AG08395 (cell line): ENCODE measurements around the gene LAMA3.

ENCODE experiments used
- DNase-seq: peaks from one replicate; pipeline ENCODE4 v3.0.0; 2012; ENCODE audit warnings: mixed read lengths, low spot score

LAMA3 gene

GRCh38 chr18:23849141-23849540 is 159.9 kb downstream of the LAMA3 start:
- no peak for DNase-seq

GRCh38 chr18:23850215-23850614 is 161.0 kb downstream of the LAMA3 start:
- DNase-seq = no peak

- no peak for DNase-seq
Observed at GRCh38 chr18:23851470-23852002, 162.3 kb downstream of the LAMA3 start.

- no peak for DNase-seq
Observed at GRCh38 chr18:23852236-23853045, 163.2 kb downstream of the LAMA3 start.

- peak; percentile 18 for DNase-seq
Observed at GRCh38 chr18:23853448-23854195, 164.4 kb downstream of the LAMA3 start.

GRCh38 chr18:23855721-23856120 is 166.5 kb downstream of the LAMA3 start:
- no peak for DNase-seq

GRCh38 chr18:23856466-23857163 is 167.4 kb downstream of the LAMA3 start:
- no peak for DNase-seq

GRCh38 chr18:23857164-23857552 is 167.9 kb downstream of the LAMA3 start:
- no peak for DNase-seq

GRCh38 chr18:23857756-23858155 is 168.5 kb downstream of the LAMA3 start:
- DNase-seq = no peak

GRCh38 chr18:23859466-23860336 is 170.4 kb downstream of the LAMA3 start:
- DNase-seq = no peak

- no peak for DNase-seq
Observed at GRCh38 chr18:23861326-23861725, 172.1 kb downstream of the LAMA3 start.

- DNase-seq = peak; percentile 92
Observed at GRCh38 chr18:23861805-23862470, 172.7 kb downstream of the LAMA3 start.

GRCh38 chr18:23864624-23865023 is 175.4 kb downstream of the LAMA3 start:
- no peak for DNase-seq

GRCh38 chr18:23867006-23867405 is 177.8 kb downstream of the LAMA3 start:
- no peak for DNase-seq

GRCh38 chr18:23868136-23868785 is 179.0 kb downstream of the LAMA3 start:
- no peak for DNase-seq

GRCh38 chr18:23870676-23871380 is 181.6 kb downstream of the LAMA3 start:
- no peak for DNase-seq

- no peak for DNase-seq
Observed at GRCh38 chr18:23871410-23871809, 182.2 kb downstream of the LAMA3 start.

GRCh38 chr18:23872701-23873550 is 183.7 kb downstream of the LAMA3 start:
- no peak for DNase-seq
